HUES6 (cell line): Measurements from ENCODE around the gene CDK5R2.

Experiments
- H3K27ac ChIP-seq: 2 replicates; pipeline ENCODE4 v1.7.0; 2013; ENCODE audit warnings: low read depth, mild to moderate bottlenecking, low read length, inconsistent platforms
- H3K27me3 ChIP-seq: 2 replicates; pipeline ENCODE4 v1.6.1; 2013; ENCODE audit warnings: low read length; ENCODE audit not compliant: control insufficient read depth, insufficient read depth
- H3K36me3 ChIP-seq: 2 replicates; pipeline ENCODE4 v1.6.1; 2013; ENCODE audit warnings: low read length; ENCODE audit not compliant: control insufficient read depth, insufficient read depth
- H3K4me1 ChIP-seq: 2 replicates; pipeline ENCODE4 v1.6.1; 2013; ENCODE audit warnings: low read length; ENCODE audit not compliant: control insufficient read depth, insufficient read depth
- H3K4me3 ChIP-seq: 2 replicates; pipeline ENCODE4 v1.5.1; 2013; ENCODE audit warnings: low read depth, low read length
- H3K9ac ChIP-seq: one replicate; pipeline ENCODE4 v1.6.1; 2013; ENCODE audit warnings: mild to moderate bottlenecking, low read length
- H3K9me3 ChIP-seq: 2 replicates; pipeline ENCODE4 v1.6.1; 2013; ENCODE audit warnings: low read depth, low read length; ENCODE audit not compliant: control insufficient read depth, insufficient read depth

The CDK5R2 gene

GRCh38 chr2:218982586-218983262 is 23.3 kb downstream of the CDK5R2 start:
- peaks cover 29% of the 10 kb centered on the region for H3K4me1 ChIP-seq
- H3K9me3 ChIP-seq, result no peaks in the 10 kb centered on the region
- H3K4me3 ChIP-seq, result peak overlapping the region; percentile 56; the same call in 1 of the 2 replicates
- no peak overlapping the region for H3K27ac ChIP-seq
- no peak overlapping the region for H3K9ac ChIP-seq
- H3K27me3 ChIP-seq, result peaks cover 97% of the 10 kb centered on the region
- no peaks in the 10 kb centered on the region for H3K36me3 ChIP-seq

DNA sequence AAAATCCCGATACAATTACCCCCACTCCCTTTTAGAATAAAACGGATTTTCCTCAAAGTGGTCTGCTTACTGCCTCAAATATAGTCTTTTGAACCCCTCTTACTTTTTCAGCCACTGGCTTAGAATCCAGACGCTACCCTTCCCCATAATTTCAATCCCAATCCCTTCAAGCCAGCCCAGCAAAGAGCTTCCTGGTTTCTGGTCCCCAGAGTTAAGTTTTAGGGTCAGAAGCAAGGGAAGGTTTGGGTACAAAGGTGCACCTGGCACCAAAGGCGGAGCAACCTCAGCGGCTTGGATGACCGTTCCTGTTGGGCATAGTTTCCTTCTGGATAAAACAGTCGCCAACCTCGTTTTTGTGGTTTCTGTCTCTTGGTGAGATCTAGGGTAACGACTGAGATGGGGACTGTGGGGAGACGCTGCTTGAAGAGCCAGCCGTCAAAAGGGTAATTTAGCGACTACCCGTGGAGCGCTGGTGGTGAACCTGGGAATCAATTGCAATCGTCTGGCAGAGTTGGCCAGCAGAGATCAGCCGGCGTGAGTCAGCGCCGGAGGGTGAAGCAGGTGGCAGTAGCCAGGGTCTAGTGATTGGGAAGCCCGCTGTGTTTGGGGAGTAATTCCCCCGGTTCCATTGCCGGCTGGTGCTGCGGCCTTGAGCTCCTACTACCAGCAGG is 23.9 kb downstream of the CDK5R2 start:
- H3K9me3 ChIP-seq, result no peaks in the 10 kb centered on the region
- no peak overlapping the region for H3K9ac ChIP-seq
- H3K27ac ChIP-seq, result no peak overlapping the region
- H3K36me3 ChIP-seq, result no peaks in the 10 kb centered on the region
- H3K27me3 ChIP-seq, result peaks cover 97% of the 10 kb centered on the region
- peaks cover 29% of the 10 kb centered on the region for H3K4me1 ChIP-seq
- H3K4me3 ChIP-seq, result 0 out of 2 replicates have a peak overlapping the region, but pooled peaks have one; percentile 28

- H3K4me3 ChIP-seq, result peak overlapping the region; percentile 28; the same call in 1 of the 2 replicates
- no peaks in the 10 kb centered on the region for H3K9me3 ChIP-seq
- H3K9ac ChIP-seq, result no peak overlapping the region
- H3K36me3 ChIP-seq, result no peaks in the 10 kb centered on the region
- H3K27ac ChIP-seq, result no peak overlapping the region
- H3K27me3 ChIP-seq, result peaks cover 97% of the 10 kb centered on the region
- peaks cover 29% of the 10 kb centered on the region for H3K4me1 ChIP-seq
These were observed 24.4 kb downstream of the CDK5R2 start for GRCh38 chr2:218983934-218984238.

GRCh38 chr2:218984239-218985020 is 25.0 kb downstream of the CDK5R2 start:
- peaks cover 29% of the 10 kb centered on the region for H3K4me1 ChIP-seq
- H3K9me3 ChIP-seq, result no peaks in the 10 kb centered on the region
- peak overlapping the region; percentile 50 for H3K4me3 ChIP-seq
- no peaks in the 10 kb centered on the region for H3K36me3 ChIP-seq
- H3K27me3 ChIP-seq, result peaks cover 98% of the 10 kb centered on the region
- H3K27ac ChIP-seq, result no peak overlapping the region
- no peak overlapping the region for H3K9ac ChIP-seq

- no peaks in the 10 kb centered on the region for H3K9me3 ChIP-seq
- H3K27me3 ChIP-seq, result peaks cover 98% of the 10 kb centered on the region
- peak within 1 kb of the TSS; percentile 50 for H3K4me3 ChIP-seq
- peaks cover 26% of the 10 kb centered on the region for H3K4me1 ChIP-seq
- H3K9ac ChIP-seq, result no peak within 1 kb of the TSS
- H3K27ac ChIP-seq, result no peak within 1 kb of the TSS
- H3K36me3 ChIP-seq, result no peaks in the 10 kb centered on the region
These were observed 25.5 kb downstream of the CDK5R2 start, which contains the start of gene FEV for GRCh38 chr2:218985021-218985324. FEV (minus strand) TSS chr2:218985184; CDS start chr2:218985075, 109 bp downstream.

GRCh38 chr2:218985325-218986091 is 26.0 kb downstream of the CDK5R2 start:
- no peak overlapping the region for H3K9ac ChIP-seq
- H3K36me3 ChIP-seq, result no peaks in the 10 kb centered on the region
- H3K4me1 ChIP-seq, result peaks cover 26% of the 10 kb centered on the region
- H3K4me3 ChIP-seq, result peak overlapping the region; percentile 49
- H3K27me3 ChIP-seq, result peaks cover 98% of the 10 kb centered on the region
- H3K27ac ChIP-seq, result no peak overlapping the region
- no peaks in the 10 kb centered on the region for H3K9me3 ChIP-seq

GRCh38 chr2:218986148-218986761 is 26.8 kb downstream of the CDK5R2 start:
- no peaks in the 10 kb centered on the region for H3K9me3 ChIP-seq
- no peak overlapping the region for H3K4me3 ChIP-seq
- peaks cover 22% of the 10 kb centered on the region for H3K4me1 ChIP-seq
- no peaks in the 10 kb centered on the region for H3K36me3 ChIP-seq
- no peak overlapping the region for H3K9ac ChIP-seq
- H3K27ac ChIP-seq, result no peak overlapping the region
- peaks cover 98% of the 10 kb centered on the region for H3K27me3 ChIP-seq

- Histone ChIP-seq H3K27me3 (peaks cover 98% of the 10 kb centered on the region), H3K36me3 (no peaks in the 10 kb centered on the region), H3K9me3 (no peaks in the 10 kb centered on the region), H3K4me1 (peaks cover 14% of the 10 kb centered on the region), H3K27ac (no peak overlapping the region), H3K4me3 (no peak overlapping the region), H3K9ac (no peak overlapping the region)
These were observed 28.7 kb downstream of the CDK5R2 start for GRCh38 chr2:218988164-218988563.

GRCh38 chr2:218988650-218989049 is 29.2 kb downstream of the CDK5R2 start:
- no peak overlapping the region for H3K4me3 ChIP-seq
- no peak overlapping the region for H3K27ac ChIP-seq
- H3K4me1 ChIP-seq, result peaks cover 16% of the 10 kb centered on the region
- no peak overlapping the region for H3K9ac ChIP-seq
- peaks cover 98% of the 10 kb centered on the region for H3K27me3 ChIP-seq
- H3K36me3 ChIP-seq, result no peaks in the 10 kb centered on the region
- H3K9me3 ChIP-seq, result no peaks in the 10 kb centered on the region

GRCh38 chr2:218990052-218990451 is 30.6 kb downstream of the CDK5R2 start:
- H3K36me3 ChIP-seq, result no peaks in the 10 kb centered on the region
- H3K27ac ChIP-seq, result no peak overlapping the region
- no peak overlapping the region for H3K4me3 ChIP-seq
- peaks cover 99% of the 10 kb centered on the region for H3K27me3 ChIP-seq
- peaks cover 14% of the 10 kb centered on the region for H3K4me1 ChIP-seq
- H3K9me3 ChIP-seq, result no peaks in the 10 kb centered on the region
- H3K9ac ChIP-seq, result no peak overlapping the region
